K562 (cell line): Measurements from ENCODE around the gene KMT5B. TPM values are rescaled to one million over a fixed set of nuclear protein-coding genes. Genes with fewer than 3 reads are reported as not detected.

Source experiments
- ATF6 ChIP-seq: sonication (generic); formaldehyde crosslinking; IDR thresholded peaks from 2 replicates; pipeline ENCODE4 v1.4.0; 2020; ENCODE audit warnings: mild to moderate bottlenecking, missing genetic modification reagents
- BACH1 ChIP-seq: fragments of 200-800 bp; sonication (Bioruptor generic); IDR thresholded peaks from 2 replicates; pipeline ENCODE4 v1.6.1; 2016; ENCODE audit warnings: missing genetic modification characterization, missing compliant biosample characterization
- BCL6 ChIP-seq: fragments of 250-450 bp; sonication (Bioruptor Pico); IDR thresholded peaks from 2 replicates; pipeline ENCODE4 v1.4.0; 2020
- BMI1 ChIP-seq: fragments of 150-350 bp; IDR thresholded peaks from 2 replicates; pipeline ENCODE4 v1.6.1; 2014; ENCODE audit warnings: low read length
- CHCHD3 ChIP-seq: fragments of 250-450 bp; sonication (Bioruptor Pico); IDR thresholded peaks from 2 replicates; pipeline ENCODE4 v2.1.2; 2022; ENCODE audit warnings: mild to moderate bottlenecking
- CHD4 ChIP-seq: fragments of 200-600 bp; sonication (generic); IDR thresholded peaks from 3 replicates; pipeline ENCODE4 v1.6.1; 2012; ENCODE audit warnings: low read depth, mild to moderate bottlenecking, mixed read lengths, low read length, inconsistent platforms; ENCODE audit not compliant: insufficient read depth, insufficient replicate concordance, poor library complexity, severe bottlenecking
- CTCF ChIP-seq, 3 experiments: IDR thresholded peaks in 2 of 3; conservative IDR thresholded peaks in 1 of 3; 2 replicates each; pipeline ENCODE4 v1.5.1; 2011 to 2012; ENCODE audit warnings: low read length in 3 of 3, mild to moderate bottlenecking in 3 of 3, control low read depth in 2 of 3, improper control_type of control experiment in 1 of 3, inconsistent platforms in 1 of 3, low read depth in 1 of 3, mixed read lengths in 1 of 3, moderate library complexity in 1 of 3; ENCODE audit not compliant: insufficient read depth in 2 of 3
- FOXK1 ChIP-seq: sonication (generic); formaldehyde crosslinking; IDR thresholded peaks from 2 replicates; pipeline ENCODE4 v1.8.0; 2022; ENCODE audit warnings: missing genetic modification reagents, mild to moderate bottlenecking, borderline replicate concordance
- GTF2B ChIP-seq: IDR thresholded peaks from 2 replicates; pipeline ENCODE4 v1.6.1; 2011; ENCODE audit not compliant: insufficient read length; ENCODE audit errors: extremely low read depth
- MAFF ChIP-seq: IDR thresholded peaks from 2 replicates; pipeline ENCODE4 v1.6.1; 2012; ENCODE audit warnings: low read length, improper control_type of control experiment
- MEF2D ChIP-seq: conservative IDR thresholded peaks from 2 replicates; pipeline ENCODE4 v1.6.1; 2016; ENCODE audit warnings: low read depth, missing genetic modification characterization, missing compliant biosample characterization
- PATZ1 ChIP-seq: fragments of 250-450 bp; sonication (Bioruptor Pico); IDR thresholded peaks from 2 replicates; pipeline ENCODE4 v1.5.0; 2020; ENCODE audit warnings: mild to moderate bottlenecking, borderline replicate concordance
- PTBP1 ChIP-seq: fragments of 200-400 bp; formaldehyde crosslinking; IDR thresholded peaks from 2 replicates; pipeline ENCODE4 v1.6.1; 2017; ENCODE audit warnings: low read depth, low read length
- RBFOX2 ChIP-seq: fragments of 200-400 bp; formaldehyde crosslinking; IDR thresholded peaks from 2 replicates; pipeline ENCODE4 v1.6.1; 2017; ENCODE audit warnings: low read depth, mild to moderate bottlenecking, low read length, moderate library complexity
- SMARCA4 ChIP-seq: fragments of 450-650 bp; IDR thresholded peaks from 2 replicates; pipeline ENCODE4 v1.6.1; 2016
- STAT5A ChIP-seq: IDR thresholded peaks from 2 replicates; pipeline ENCODE4 v1.6.1; 2012; ENCODE audit warnings: low read length, inconsistent platforms, borderline replicate concordance
- WHSC1 ChIP-seq: IDR thresholded peaks from one replicate; pipeline ENCODE4 v1.6.1; 2012; ENCODE audit warnings: low read length, control low read depth, inconsistent platforms
- ZNF165 ChIP-seq: fragments of 250-450 bp; sonication (Bioruptor Pico); IDR thresholded peaks from 2 replicates; pipeline ENCODE4 v1.4.0; 2020; ENCODE audit warnings: borderline replicate concordance
- ZNF175 ChIP-seq: fragments of 200-800 bp; sonication (Bioruptor generic); IDR thresholded peaks from 2 replicates; pipeline ENCODE4 v1.6.1; 2016; ENCODE audit warnings: low read depth, mild to moderate bottlenecking, missing genetic modification characterization, missing compliant biosample characterization
- ZNF75A ChIP-seq: fragments of 450-650 bp; formaldehyde crosslinking; IDR thresholded peaks from 2 replicates; pipeline ENCODE4 v1.4.0; 2020; ENCODE audit warnings: mild to moderate bottlenecking
- ZNF77 ChIP-seq: fragments of 250-450 bp; sonication (Bioruptor Pico); IDR thresholded peaks from 2 replicates; pipeline ENCODE4 v1.5.0; 2020
- polyA plus RNA-seq, 8 experiments: library from polyadenylated mRNA; depleted of rRNA in 4 of 8; stranded (reverse) in 5 of 8; unstranded in 3 of 8; fragments of >200 nt; fragmentation: Nextera tagmentation in 2 of 8; fragmentation: Illumina TruSeq in 1 of 8; extraction: Ambion mirVana in 2 of 8; extraction: Trizol in 1 of 8; gene quantifications; 2 replicates each; pipeline versions ENCODE4 v1.2.1 to v1.2.3, GENCODE V29; 2011 to 2014; ENCODE audit warnings: inconsistent platforms in 1 of 8, missing spikeins in 1 of 8
- total RNA-seq, 7 experiments: library from RNA; depleted of rRNA in 6 of 7; stranded (reverse); fragments of >200 nt in 6 of 7; fragmentation: Illumina TruSeq in 2 of 7; extraction: Trizol in 2 of 7; gene quantifications; 2 replicates each; pipeline versions ENCODE4 v1.2.1 to v1.2.3, GENCODE V29; 2011 to 2021; ENCODE audit warnings: low replicate concordance in 1 of 7

The KMT5B gene
- total and polyA plus RNA-seq, 9 of the 15 experiments (the other 6 are each of a cell fraction or from before 2014, with no cell fraction given) = 7.3 to 27.3 (median 20.9) TPM

GRCh38 chr11:68257477-68258362, 44.6 kb upstream of the KMT5B start (continued):
- no peak for TF ChIP-seq GTF2B
- no peak for TF ChIP-seq ATF6 (CRISPR knock-in tag)
- TF ChIP-seq BACH1 (tag) = no peak; the same call in 1 of the 2 replicates
- TF ChIP-seq ZNF175 (CRISPR knock-in tag) = peak; percentile 83
- no peak for TF ChIP-seq FOXK1 (CRISPR knock-in tag)
- TF ChIP-seq PTBP1 = no peak
- no peak for TF ChIP-seq CHCHD3 (CRISPR knock-in tag)
- TF ChIP-seq BCL6 = 0 out of 2 replicates have a peak, but pooled peaks have one; percentile 53
- TF ChIP-seq RBFOX2 = peak; percentile 26
- no peak for TF ChIP-seq MAFF
- peak; percentile 12; the same call in 1 of the 2 replicates for TF ChIP-seq PATZ1
- TF ChIP-seq CHD4 = no peak
- peak; percentile 85 to 90 (median 88) for TF ChIP-seq CTCF (IDR thresholded peaks at IDR 0.05 in 2 of 3, conservative IDR thresholded peaks at IDR 0.05 in 1 of 3; ENCODE audit: insufficient read depth in 2 of 3, low read depth in 1 of 3, low read length in 3 of 3)
- TF ChIP-seq ZNF165 (CRISPR knock-in tag) = peak; percentile 56; the same call in 1 of the 2 replicates
- TF ChIP-seq STAT5A = no peak
- TF ChIP-seq MEF2D (tag) = 0 out of 2 replicates have a peak, but pooled peaks have one; percentile 41
- TF ChIP-seq ZNF77 (CRISPR knock-in tag) = no peak
- TF ChIP-seq SMARCA4 = no peak
- TF ChIP-seq ZNF75A (CRISPR knock-in tag) = 0 out of 2 replicates have a peak, but pooled peaks have one; percentile 40
- TF ChIP-seq BMI1 = no peak
- TF ChIP-seq WHSC1 = no peak
